HEK293 (cell line): ENCODE results near the gene STX10.

ENCODE experiments used
- KLF10 ChIP-seq: fragments of 450-650 bp; IDR thresholded peaks from 2 replicates; pipeline ENCODE4 v1.5.1; 2018; ENCODE audit warnings: missing biosample characterization, mild to moderate bottlenecking, missing genetic modification characterization
- MZF1 ChIP-seq: fragments of 450-650 bp; formaldehyde crosslinking; IDR thresholded peaks from 2 replicates; pipeline ENCODE4 v1.5.1; 2017; ENCODE audit warnings: missing biosample characterization, missing genetic modification characterization, borderline replicate concordance
- TCF7L2 ChIP-seq: IDR thresholded peaks from 2 replicates; pipeline ENCODE4 v1.6.1; 2011; ENCODE audit warnings: low read depth, mild to moderate bottlenecking, inconsistent platforms, low read length, moderate library complexity, borderline replicate concordance
- ZBTB17 ChIP-seq: fragments of 450-650 bp; formaldehyde crosslinking; IDR thresholded peaks from 2 replicates; pipeline ENCODE4 v1.5.1; 2016; ENCODE audit warnings: missing biosample characterization, missing genetic modification characterization
- ZBTB20 ChIP-seq: fragments of 450-650 bp; formaldehyde crosslinking; IDR thresholded peaks from 2 replicates; pipeline ENCODE4 v1.5.1; 2016; ENCODE audit warnings: missing biosample characterization, missing genetic modification characterization
- ZBTB48 ChIP-seq: fragments of 450-650 bp; formaldehyde crosslinking; IDR thresholded peaks from 2 replicates; pipeline ENCODE4 v1.5.1; 2016; ENCODE audit warnings: missing biosample characterization, missing genetic modification characterization
- ZBTB7A ChIP-seq: fragments of 450-650 bp; formaldehyde crosslinking; IDR thresholded peaks from 2 replicates; pipeline ENCODE4 v1.5.1; 2016; ENCODE audit warnings: low read depth, missing biosample characterization, missing genetic modification characterization
- ZFP37 ChIP-seq: fragments of 450-650 bp; formaldehyde crosslinking; IDR thresholded peaks from 2 replicates; pipeline ENCODE4 v1.5.1; 2016; ENCODE audit warnings: missing biosample characterization, missing genetic modification characterization
- ZNF10 ChIP-seq: fragments of 450-650 bp; formaldehyde crosslinking; IDR thresholded peaks from 2 replicates; pipeline ENCODE4 v1.5.1; 2017; ENCODE audit warnings: missing biosample characterization, missing genetic modification characterization
- ZNF114 ChIP-seq: fragments of 450-650 bp; formaldehyde crosslinking; IDR thresholded peaks from 2 replicates; pipeline ENCODE4 v1.5.0; 2017; ENCODE audit warnings: missing biosample characterization, missing genetic modification characterization
- ZNF239 ChIP-seq: fragments of 450-650 bp; formaldehyde crosslinking; IDR thresholded peaks from 2 replicates; pipeline ENCODE4 v1.5.1; 2016; ENCODE audit warnings: missing biosample characterization, missing genetic modification characterization
- ZNF354C ChIP-seq: fragments of 450-650 bp; formaldehyde crosslinking; IDR thresholded peaks from 2 replicates; pipeline ENCODE4 v1.5.1; 2016; ENCODE audit warnings: missing biosample characterization, missing genetic modification characterization, low read depth, borderline replicate concordance
- ZNF366 ChIP-seq: fragments of 450-650 bp; formaldehyde crosslinking; conservative IDR thresholded peaks from 2 replicates; pipeline ENCODE4 v1.5.1; 2016; ENCODE audit warnings: missing biosample characterization, missing genetic modification characterization
- ZNF426 ChIP-seq: fragments of 450-650 bp; formaldehyde crosslinking; IDR thresholded peaks from 2 replicates; pipeline ENCODE4 v1.5.1; 2017; ENCODE audit warnings: missing biosample characterization, missing genetic modification characterization, mild to moderate bottlenecking, inconsistent platforms, moderate library complexity
- ZNF555 ChIP-seq: fragments of 450-650 bp; formaldehyde crosslinking; conservative IDR thresholded peaks from 2 replicates; pipeline ENCODE4 v1.5.1; 2017; ENCODE audit warnings: missing biosample characterization, mild to moderate bottlenecking, missing genetic modification characterization, inconsistent platforms
- ZNF658 ChIP-seq: fragments of 450-650 bp; formaldehyde crosslinking; IDR thresholded peaks from 2 replicates; pipeline ENCODE4; 2016; ENCODE audit warnings: missing biosample characterization, missing genetic modification characterization
- ZNF677 ChIP-seq: fragments of 450-650 bp; IDR thresholded peaks from 2 replicates; pipeline ENCODE4 v1.5.0; 2018; ENCODE audit warnings: missing biosample characterization, mild to moderate bottlenecking, missing genetic modification characterization, moderate library complexity
- ZNF776 ChIP-seq: fragments of 450-650 bp; formaldehyde crosslinking; IDR thresholded peaks from 2 replicates; pipeline ENCODE4 v1.5.0; 2017; ENCODE audit warnings: missing biosample characterization, missing genetic modification characterization, borderline replicate concordance
- ZNF791 ChIP-seq: fragments of 450-650 bp; formaldehyde crosslinking; IDR thresholded peaks from 2 replicates; pipeline ENCODE4 v1.5.1; 2016; ENCODE audit warnings: missing biosample characterization, missing genetic modification characterization
- TF ChIP-seq, protein P1 (sequence below): fragments of 450-650 bp; formaldehyde crosslinking; IDR thresholded peaks from 2 replicates; pipeline ENCODE4 v1.5.0; 2017; ENCODE audit warnings: missing biosample characterization, missing genetic modification characterization, borderline replicate concordance
- TF ChIP-seq, protein P2 (sequence below): fragments of 450-650 bp; formaldehyde crosslinking; IDR thresholded peaks from 2 replicates; pipeline ENCODE4 v1.5.1; 2016; ENCODE audit warnings: missing biosample characterization, missing genetic modification characterization
- TF ChIP-seq, protein P3 (sequence below): fragments of 450-650 bp; formaldehyde crosslinking; IDR thresholded peaks from 2 replicates; pipeline ENCODE4 v1.5.1; 2016; ENCODE audit warnings: missing biosample characterization, missing genetic modification characterization
- TF ChIP-seq, protein P4 (sequence below): fragments of 450-650 bp; formaldehyde crosslinking; IDR thresholded peaks from 2 replicates; pipeline ENCODE4 v1.5.1; 2017; ENCODE audit warnings: missing biosample characterization, missing genetic modification characterization
- TF ChIP-seq, protein P5 (sequence below): fragments of 450-650 bp; formaldehyde crosslinking; IDR thresholded peaks from 2 replicates; pipeline ENCODE4 v1.5.1; 2016; ENCODE audit warnings: missing biosample characterization, missing genetic modification characterization
- TF ChIP-seq, protein P6 (sequence below): fragments of 450-650 bp; formaldehyde crosslinking; IDR thresholded peaks from 2 replicates; pipeline ENCODE4 v1.5.1; 2016; ENCODE audit warnings: missing biosample characterization, missing genetic modification characterization
- TF ChIP-seq, protein P7 (sequence below): IDR thresholded peaks from 2 replicates; pipeline ENCODE4 v1.6.1; 2011; ENCODE audit warnings: mild to moderate bottlenecking, low read depth, low read length, borderline replicate concordance

The STX10 gene

DNA sequence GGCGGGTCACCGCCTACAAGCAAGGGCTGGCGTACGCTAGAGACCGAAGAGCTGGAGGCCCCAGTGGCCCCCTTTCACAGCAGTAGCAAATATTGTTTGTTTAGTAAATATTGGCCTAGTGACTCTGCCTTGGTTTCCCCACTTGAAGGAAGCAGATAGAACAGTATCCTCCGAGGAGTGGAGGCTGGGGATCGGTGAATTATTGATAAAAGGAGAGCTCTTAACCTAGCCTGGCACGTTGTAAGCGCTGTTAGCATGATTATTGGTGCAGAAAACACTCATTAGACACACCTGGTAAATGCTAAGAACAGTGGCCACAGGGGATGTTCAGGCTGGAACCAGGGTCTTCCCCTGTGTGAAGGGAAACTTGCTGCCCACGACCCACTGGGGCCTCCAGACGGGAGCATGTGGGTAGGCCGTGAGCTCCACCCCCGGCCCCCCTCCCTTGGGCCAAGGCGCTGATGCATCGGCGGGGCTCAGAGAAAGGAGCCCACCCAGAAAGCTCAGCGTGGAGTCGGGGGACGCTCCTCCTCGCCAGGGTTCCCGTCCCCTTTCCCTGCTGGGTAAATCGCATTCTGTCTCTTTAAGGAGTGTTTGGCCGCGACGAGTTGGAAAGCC lies 2.3 kb upstream of the STX10 start (continued):
- TF ChIP-seq, protein P1, sequence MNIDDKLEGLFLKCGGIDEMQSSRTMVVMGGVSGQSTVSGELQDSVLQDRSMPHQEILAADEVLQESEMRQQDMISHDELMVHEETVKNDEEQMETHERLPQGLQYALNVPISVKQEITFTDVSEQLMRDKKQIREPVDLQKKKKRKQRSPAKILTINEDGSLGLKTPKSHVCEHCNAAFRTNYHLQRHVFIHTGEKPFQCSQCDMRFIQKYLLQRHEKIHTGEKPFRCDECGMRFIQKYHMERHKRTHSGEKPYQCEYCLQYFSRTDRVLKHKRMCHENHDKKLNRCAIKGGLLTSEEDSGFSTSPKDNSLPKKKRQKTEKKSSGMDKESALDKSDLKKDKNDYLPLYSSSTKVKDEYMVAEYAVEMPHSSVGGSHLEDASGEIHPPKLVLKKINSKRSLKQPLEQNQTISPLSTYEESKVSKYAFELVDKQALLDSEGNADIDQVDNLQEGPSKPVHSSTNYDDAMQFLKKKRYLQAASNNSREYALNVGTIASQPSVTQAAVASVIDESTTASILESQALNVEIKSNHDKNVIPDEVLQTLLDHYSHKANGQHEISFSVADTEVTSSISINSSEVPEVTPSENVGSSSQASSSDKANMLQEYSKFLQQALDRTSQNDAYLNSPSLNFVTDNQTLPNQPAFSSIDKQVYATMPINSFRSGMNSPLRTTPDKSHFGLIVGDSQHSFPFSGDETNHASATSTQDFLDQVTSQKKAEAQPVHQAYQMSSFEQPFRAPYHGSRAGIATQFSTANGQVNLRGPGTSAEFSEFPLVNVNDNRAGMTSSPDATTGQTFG (tag by site-specific recombination), result no peak
- TF ChIP-seq TCF7L2, result no peak
- TF ChIP-seq KLF10, result no peak
- TF ChIP-seq, protein P2, sequence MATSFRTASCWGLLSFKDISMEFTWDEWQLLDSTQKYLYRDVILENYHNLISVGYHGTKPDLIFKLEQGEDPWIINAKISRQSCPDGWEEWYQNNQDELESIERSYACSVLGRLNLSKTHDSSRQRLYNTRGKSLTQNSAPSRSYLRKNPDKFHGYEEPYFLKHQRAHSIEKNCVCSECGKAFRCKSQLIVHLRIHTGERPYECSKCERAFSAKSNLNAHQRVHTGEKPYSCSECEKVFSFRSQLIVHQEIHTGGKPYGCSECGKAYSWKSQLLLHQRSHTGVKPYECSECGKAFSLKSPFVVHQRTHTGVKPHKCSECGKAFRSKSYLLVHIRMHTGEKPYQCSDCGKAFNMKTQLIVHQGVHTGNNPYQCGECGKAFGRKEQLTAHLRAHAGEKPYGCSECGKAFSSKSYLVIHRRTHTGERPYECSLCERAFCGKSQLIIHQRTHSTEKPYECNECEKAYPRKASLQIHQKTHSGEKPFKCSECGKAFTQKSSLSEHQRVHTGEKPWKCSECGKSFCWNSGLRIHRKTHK (tag by site-specific recombination), result no peak
- no peak for TF ChIP-seq ZNF426 (tag by site-specific recombination)
- TF ChIP-seq ZNF10, result no peak
- TF ChIP-seq ZNF366 (tag by site-specific recombination), result no peak
- TF ChIP-seq ZNF776 (tag by site-specific recombination), result no peak
- TF ChIP-seq ZBTB48 (tag by site-specific recombination), result 0 out of 2 replicates have a peak, but pooled peaks have one; percentile 31
- TF ChIP-seq ZNF114, result no peak
- TF ChIP-seq ZBTB7A (tag by site-specific recombination), result no peak
- no peak for TF ChIP-seq ZBTB17
- TF ChIP-seq, protein P3, sequence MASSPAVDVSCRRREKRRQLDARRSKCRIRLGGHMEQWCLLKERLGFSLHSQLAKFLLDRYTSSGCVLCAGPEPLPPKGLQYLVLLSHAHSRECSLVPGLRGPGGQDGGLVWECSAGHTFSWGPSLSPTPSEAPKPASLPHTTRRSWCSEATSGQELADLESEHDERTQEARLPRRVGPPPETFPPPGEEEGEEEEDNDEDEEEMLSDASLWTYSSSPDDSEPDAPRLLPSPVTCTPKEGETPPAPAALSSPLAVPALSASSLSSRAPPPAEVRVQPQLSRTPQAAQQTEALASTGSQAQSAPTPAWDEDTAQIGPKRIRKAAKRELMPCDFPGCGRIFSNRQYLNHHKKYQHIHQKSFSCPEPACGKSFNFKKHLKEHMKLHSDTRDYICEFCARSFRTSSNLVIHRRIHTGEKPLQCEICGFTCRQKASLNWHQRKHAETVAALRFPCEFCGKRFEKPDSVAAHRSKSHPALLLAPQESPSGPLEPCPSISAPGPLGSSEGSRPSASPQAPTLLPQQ (tag by site-specific recombination), result no peak
- no peak for TF ChIP-seq ZNF791 (tag by site-specific recombination)
- TF ChIP-seq ZBTB20, result peak; percentile 86
- TF ChIP-seq MZF1 (tag by site-specific recombination), result no peak
- TF ChIP-seq ZNF677 (tag by site-specific recombination), result no peak
- TF ChIP-seq ZNF354C (tag by site-specific recombination), result no peak
- TF ChIP-seq, protein P4, sequence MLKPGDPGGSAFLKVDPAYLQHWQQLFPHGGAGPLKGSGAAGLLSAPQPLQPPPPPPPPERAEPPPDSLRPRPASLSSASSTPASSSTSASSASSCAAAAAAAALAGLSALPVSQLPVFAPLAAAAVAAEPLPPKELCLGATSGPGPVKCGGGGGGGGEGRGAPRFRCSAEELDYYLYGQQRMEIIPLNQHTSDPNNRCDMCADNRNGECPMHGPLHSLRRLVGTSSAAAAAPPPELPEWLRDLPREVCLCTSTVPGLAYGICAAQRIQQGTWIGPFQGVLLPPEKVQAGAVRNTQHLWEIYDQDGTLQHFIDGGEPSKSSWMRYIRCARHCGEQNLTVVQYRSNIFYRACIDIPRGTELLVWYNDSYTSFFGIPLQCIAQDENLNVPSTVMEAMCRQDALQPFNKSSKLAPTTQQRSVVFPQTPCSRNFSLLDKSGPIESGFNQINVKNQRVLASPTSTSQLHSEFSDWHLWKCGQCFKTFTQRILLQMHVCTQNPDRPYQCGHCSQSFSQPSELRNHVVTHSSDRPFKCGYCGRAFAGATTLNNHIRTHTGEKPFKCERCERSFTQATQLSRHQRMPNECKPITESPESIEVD (tag by site-specific recombination), result no peak
- TF ChIP-seq, protein P5, sequence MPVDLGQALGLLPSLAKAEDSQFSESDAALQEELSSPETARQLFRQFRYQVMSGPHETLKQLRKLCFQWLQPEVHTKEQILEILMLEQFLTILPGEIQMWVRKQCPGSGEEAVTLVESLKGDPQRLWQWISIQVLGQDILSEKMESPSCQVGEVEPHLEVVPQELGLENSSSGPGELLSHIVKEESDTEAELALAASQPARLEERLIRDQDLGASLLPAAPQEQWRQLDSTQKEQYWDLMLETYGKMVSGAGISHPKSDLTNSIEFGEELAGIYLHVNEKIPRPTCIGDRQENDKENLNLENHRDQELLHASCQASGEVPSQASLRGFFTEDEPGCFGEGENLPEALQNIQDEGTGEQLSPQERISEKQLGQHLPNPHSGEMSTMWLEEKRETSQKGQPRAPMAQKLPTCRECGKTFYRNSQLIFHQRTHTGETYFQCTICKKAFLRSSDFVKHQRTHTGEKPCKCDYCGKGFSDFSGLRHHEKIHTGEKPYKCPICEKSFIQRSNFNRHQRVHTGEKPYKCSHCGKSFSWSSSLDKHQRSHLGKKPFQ, result no peak
- no peak for TF ChIP-seq ZNF239 (tag by site-specific recombination)
- no peak for TF ChIP-seq ZNF658 (tag by site-specific recombination)
- TF ChIP-seq ZFP37, result no peak
- TF ChIP-seq, protein P6, sequence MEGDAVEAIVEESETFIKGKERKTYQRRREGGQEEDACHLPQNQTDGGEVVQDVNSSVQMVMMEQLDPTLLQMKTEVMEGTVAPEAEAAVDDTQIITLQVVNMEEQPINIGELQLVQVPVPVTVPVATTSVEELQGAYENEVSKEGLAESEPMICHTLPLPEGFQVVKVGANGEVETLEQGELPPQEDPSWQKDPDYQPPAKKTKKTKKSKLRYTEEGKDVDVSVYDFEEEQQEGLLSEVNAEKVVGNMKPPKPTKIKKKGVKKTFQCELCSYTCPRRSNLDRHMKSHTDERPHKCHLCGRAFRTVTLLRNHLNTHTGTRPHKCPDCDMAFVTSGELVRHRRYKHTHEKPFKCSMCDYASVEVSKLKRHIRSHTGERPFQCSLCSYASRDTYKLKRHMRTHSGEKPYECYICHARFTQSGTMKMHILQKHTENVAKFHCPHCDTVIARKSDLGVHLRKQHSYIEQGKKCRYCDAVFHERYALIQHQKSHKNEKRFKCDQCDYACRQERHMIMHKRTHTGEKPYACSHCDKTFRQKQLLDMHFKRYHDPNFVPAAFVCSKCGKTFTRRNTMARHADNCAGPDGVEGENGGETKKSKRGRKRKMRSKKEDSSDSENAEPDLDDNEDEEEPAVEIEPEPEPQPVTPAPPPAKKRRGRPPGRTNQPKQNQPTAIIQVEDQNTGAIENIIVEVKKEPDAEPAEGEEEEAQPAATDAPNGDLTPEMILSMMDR (tag by site-specific recombination), result no peak
- TF ChIP-seq, protein P7, sequence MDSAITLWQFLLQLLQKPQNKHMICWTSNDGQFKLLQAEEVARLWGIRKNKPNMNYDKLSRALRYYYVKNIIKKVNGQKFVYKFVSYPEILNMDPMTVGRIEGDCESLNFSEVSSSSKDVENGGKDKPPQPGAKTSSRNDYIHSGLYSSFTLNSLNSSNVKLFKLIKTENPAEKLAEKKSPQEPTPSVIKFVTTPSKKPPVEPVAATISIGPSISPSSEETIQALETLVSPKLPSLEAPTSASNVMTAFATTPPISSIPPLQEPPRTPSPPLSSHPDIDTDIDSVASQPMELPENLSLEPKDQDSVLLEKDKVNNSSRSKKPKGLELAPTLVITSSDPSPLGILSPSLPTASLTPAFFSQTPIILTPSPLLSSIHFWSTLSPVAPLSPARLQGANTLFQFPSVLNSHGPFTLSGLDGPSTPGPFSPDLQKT, result no peak
- TF ChIP-seq ZNF555 (tag by site-specific recombination), result no peak
